HEK293 (cell line): ENCODE results near the gene DDX41.

Experiments
- EGR2 ChIP-seq: fragments of 450-650 bp; formaldehyde crosslinking; IDR thresholded peaks from 2 replicates; pipeline ENCODE4 v1.5.1; 2016; ENCODE audit warnings: low read depth, missing biosample characterization, missing genetic modification characterization
- SETDB1 ChIP-seq: IDR thresholded peaks from one replicate; pipeline ENCODE4 v1.6.1; 2017; ENCODE audit warnings: mild to moderate bottlenecking, low read length, moderate library complexity, mixed read lengths; ENCODE audit not compliant: insufficient read length
- YY1 ChIP-seq: fragments of 450-650 bp; formaldehyde crosslinking; IDR thresholded peaks from 2 replicates; pipeline ENCODE4 v1.5.1; 2018; ENCODE audit warnings: missing biosample characterization, missing genetic modification characterization
- ZFP3 ChIP-seq: fragments of 450-650 bp; formaldehyde crosslinking; IDR thresholded peaks from 2 replicates; pipeline ENCODE4 v1.5.1; 2016; ENCODE audit warnings: low read depth, missing biosample characterization, missing genetic modification characterization
- ZNF184 ChIP-seq: fragments of 450-650 bp; IDR thresholded peaks from 2 replicates; pipeline ENCODE4 v1.5.1; 2018; ENCODE audit warnings: missing biosample characterization, mild to moderate bottlenecking, missing genetic modification characterization
- ZNF266 ChIP-seq: fragments of 450-650 bp; formaldehyde crosslinking; IDR thresholded peaks from 2 replicates; pipeline ENCODE4 v1.5.1; 2016; ENCODE audit warnings: missing biosample characterization, missing genetic modification characterization, low read depth
- ZNF292 ChIP-seq: fragments of 450-650 bp; formaldehyde crosslinking; IDR thresholded peaks from 2 replicates; pipeline ENCODE4 v1.5.1; 2016; ENCODE audit warnings: low read depth, missing biosample characterization, missing genetic modification characterization, borderline replicate concordance
- ZNF76 ChIP-seq: fragments of 450-650 bp; formaldehyde crosslinking; IDR thresholded peaks from 2 replicates; pipeline ENCODE4; 2016; ENCODE audit warnings: low read depth, missing biosample characterization, missing genetic modification characterization, borderline replicate concordance
- TF ChIP-seq, protein P1 (sequence below): fragments of 450-650 bp; formaldehyde crosslinking; IDR thresholded peaks from 2 replicates; pipeline ENCODE4 v1.5.1; 2016; ENCODE audit warnings: missing biosample characterization, missing genetic modification characterization

DNA sequence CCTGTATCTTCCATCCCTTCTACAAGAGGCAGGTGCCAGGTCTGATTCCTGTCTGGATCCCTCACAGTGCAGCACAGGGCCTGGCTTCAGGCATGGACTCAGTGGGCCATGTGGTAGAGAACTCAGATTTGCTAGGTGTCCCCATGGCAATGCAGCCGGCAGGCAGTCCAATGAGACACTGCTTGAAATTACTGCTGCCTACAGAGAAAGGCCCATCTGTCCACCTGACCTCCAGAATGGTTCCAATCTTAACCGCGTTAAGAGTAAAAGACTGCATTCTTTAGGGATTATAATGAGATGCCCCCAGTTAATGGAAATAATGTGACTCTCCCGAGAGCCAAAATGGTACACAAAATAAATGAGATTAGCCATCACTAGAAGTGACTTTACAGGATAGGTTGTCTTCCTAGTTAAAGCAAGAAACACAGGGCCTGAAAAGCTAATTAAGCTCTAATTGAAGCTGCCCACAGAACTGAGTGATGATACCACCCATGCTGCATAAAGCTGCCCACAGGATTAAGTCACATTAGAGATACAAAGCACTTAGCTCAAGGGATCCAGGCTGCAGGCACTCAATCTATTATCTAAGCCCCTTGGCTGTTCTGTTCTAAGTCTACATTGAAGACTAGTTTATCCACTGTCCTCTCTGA lies 26.2 kb upstream of the DDX41 start:
- TF ChIP-seq, protein P1, sequence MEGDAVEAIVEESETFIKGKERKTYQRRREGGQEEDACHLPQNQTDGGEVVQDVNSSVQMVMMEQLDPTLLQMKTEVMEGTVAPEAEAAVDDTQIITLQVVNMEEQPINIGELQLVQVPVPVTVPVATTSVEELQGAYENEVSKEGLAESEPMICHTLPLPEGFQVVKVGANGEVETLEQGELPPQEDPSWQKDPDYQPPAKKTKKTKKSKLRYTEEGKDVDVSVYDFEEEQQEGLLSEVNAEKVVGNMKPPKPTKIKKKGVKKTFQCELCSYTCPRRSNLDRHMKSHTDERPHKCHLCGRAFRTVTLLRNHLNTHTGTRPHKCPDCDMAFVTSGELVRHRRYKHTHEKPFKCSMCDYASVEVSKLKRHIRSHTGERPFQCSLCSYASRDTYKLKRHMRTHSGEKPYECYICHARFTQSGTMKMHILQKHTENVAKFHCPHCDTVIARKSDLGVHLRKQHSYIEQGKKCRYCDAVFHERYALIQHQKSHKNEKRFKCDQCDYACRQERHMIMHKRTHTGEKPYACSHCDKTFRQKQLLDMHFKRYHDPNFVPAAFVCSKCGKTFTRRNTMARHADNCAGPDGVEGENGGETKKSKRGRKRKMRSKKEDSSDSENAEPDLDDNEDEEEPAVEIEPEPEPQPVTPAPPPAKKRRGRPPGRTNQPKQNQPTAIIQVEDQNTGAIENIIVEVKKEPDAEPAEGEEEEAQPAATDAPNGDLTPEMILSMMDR = no peak
- no peak for TF ChIP-seq SETDB1
- no peak for TF ChIP-seq ZNF184 (tag by site-specific recombination)
- no peak for TF ChIP-seq ZNF76 (tag by site-specific recombination)
- no peak for TF ChIP-seq ZNF292 (tag by site-specific recombination)
- no peak for TF ChIP-seq ZNF266 (tag by site-specific recombination)
- TF ChIP-seq ZFP3 = no peak
- TF ChIP-seq YY1 = no peak
- no peak for TF ChIP-seq EGR2
